PC-3 (cell line): Measurements from ENCODE around the gene TAF1.

Experiments
- EZH2 ChIP-seq: fragments of 300-600 bp; sonication (generic); IDR thresholded peaks from one replicate; pipeline ENCODE4 v1.6.1; 2017; ENCODE audit warnings: antibody characterized with exemption, mild to moderate bottlenecking, low read length; ENCODE audit not compliant: unreplicated experiment
- EZH2phosphoT487 ChIP-seq: fragments of 300-600 bp; sonication (generic); IDR thresholded peaks from 2 replicates; pipeline ENCODE4 v1.6.1; 2018; ENCODE audit warnings: mild to moderate bottlenecking, antibody characterized with exemption, low read length, borderline replicate concordance
- TF ChIP-seq, protein P1 (sequence below): fragments of 300-600 bp; sonication (generic); conservative IDR thresholded peaks from 2 replicates; pipeline ENCODE4 v1.5.1; 2017; ENCODE audit warnings: antibody characterized with exemption, low read depth, mild to moderate bottlenecking, low read length

DNA sequence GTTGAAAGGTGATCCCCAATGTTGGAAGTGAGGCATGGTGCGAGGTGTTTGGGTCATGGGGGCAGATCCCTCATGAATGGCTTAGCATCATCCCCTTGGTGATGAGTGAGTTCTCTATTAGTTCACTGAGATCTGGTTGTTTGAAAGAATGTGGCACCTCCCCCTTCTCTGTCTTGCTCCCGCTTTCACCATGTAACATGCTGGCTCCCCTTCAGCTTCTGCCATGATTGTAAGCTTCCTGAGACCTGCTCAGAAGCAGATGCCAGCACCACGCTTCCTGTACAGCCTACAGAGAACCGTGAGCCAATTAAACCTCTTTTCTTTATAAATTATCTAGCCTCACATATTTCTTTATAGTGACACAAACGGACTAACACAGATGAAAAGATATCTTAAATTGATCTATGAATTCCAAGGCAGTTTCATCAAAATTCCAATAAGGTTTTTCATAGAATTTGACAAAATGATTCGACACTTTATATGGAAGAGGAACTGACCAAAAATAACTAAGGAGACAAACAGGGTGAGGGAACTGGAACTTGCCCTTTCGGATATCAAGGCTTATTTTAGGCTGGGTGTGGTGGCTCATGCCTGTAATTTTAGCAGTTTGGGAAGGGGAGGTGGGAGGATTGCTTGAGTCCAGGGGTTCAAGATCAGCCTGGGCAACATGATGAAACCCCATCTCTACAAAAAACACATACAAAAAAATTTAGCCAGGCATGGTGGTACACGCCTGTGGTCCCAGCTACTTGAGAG lies 109.8 kb downstream of the TAF1 start:
- TF ChIP-seq, protein P1, sequence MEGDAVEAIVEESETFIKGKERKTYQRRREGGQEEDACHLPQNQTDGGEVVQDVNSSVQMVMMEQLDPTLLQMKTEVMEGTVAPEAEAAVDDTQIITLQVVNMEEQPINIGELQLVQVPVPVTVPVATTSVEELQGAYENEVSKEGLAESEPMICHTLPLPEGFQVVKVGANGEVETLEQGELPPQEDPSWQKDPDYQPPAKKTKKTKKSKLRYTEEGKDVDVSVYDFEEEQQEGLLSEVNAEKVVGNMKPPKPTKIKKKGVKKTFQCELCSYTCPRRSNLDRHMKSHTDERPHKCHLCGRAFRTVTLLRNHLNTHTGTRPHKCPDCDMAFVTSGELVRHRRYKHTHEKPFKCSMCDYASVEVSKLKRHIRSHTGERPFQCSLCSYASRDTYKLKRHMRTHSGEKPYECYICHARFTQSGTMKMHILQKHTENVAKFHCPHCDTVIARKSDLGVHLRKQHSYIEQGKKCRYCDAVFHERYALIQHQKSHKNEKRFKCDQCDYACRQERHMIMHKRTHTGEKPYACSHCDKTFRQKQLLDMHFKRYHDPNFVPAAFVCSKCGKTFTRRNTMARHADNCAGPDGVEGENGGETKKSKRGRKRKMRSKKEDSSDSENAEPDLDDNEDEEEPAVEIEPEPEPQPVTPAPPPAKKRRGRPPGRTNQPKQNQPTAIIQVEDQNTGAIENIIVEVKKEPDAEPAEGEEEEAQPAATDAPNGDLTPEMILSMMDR, result no peak
- no peak for TF ChIP-seq EZH2
- TF ChIP-seq EZH2phosphoT487, result no peak
